Keratinocyte (primary cell): ENCODE measurements around the gene NDUFAF4. TPM values are rescaled to one million over a fixed set of nuclear protein-coding genes. Genes with fewer than 3 reads are reported as not detected.
A peak's percentile ranks its signal among the peaks of the same experiment; 100 is the strongest.

Experiments
- DNase-seq: peaks from one replicate; pipeline ENCODE4 v3.0.0-alpha.2; 2011; ENCODE audit warnings: low read depth, missing footprints, low spot score
- FAIRE-seq: peaks from 2 replicates; lab custom pipeline; 2011; peaks lifted over from hg19 to GRCh38; lab: Jason Lieb, UNC
- H2AFZ ChIP-seq: 2 replicates; pipeline ENCODE4 v1.6.0; 2012; ENCODE audit warnings: low read length, control low read depth, inconsistent platforms; ENCODE audit not compliant: control insufficient read depth
- H3K27ac ChIP-seq: 2 replicates; pipeline ENCODE4 v1.5.1; 2011; ENCODE audit warnings: low read length; ENCODE audit not compliant: control insufficient read depth, insufficient read depth
- H3K27me3 ChIP-seq: 3 replicates; pipeline ENCODE4 v1.6.0; 2011; ENCODE audit warnings: low read length; ENCODE audit not compliant: control insufficient read depth, insufficient read depth; ENCODE audit errors: extremely low read depth
- H3K36me3 ChIP-seq, 2 experiments: 2 replicates in 1 of 2; 3 replicates in 1 of 2; pipeline ENCODE4 v1.5.1; 2011; ENCODE audit warnings: low read length in 2 of 2, mild to moderate bottlenecking in 1 of 2; ENCODE audit not compliant: control insufficient read depth in 2 of 2, insufficient read depth in 2 of 2; ENCODE audit errors: extremely low read depth in 1 of 2
- H3K4me1 ChIP-seq: 3 replicates; pipeline ENCODE4 v1.5.1; 2011; ENCODE audit warnings: low read length; ENCODE audit not compliant: control insufficient read depth, insufficient read depth; ENCODE audit errors: extremely low read depth
- H3K4me2 ChIP-seq: 3 replicates; pipeline ENCODE4 v1.6.0; 2011; ENCODE audit warnings: low read depth, low read length; ENCODE audit not compliant: control insufficient read depth, insufficient read depth; ENCODE audit errors: extremely low read depth
- H3K4me3 ChIP-seq, 3 experiments: fragments of 200-600 bp in 1 of 3; sonication (generic) in 1 of 3; 2 replicates in 2 of 3; 3 replicates in 1 of 3; pipeline ENCODE4 v1.5.1; 2011 to 2016; ENCODE audit warnings: low read length in 3 of 3, mild to moderate bottlenecking in 3 of 3, control low read depth in 2 of 3, inconsistent platforms in 1 of 3, low read depth in 1 of 3, mixed read lengths in 1 of 3, mixed run types in 1 of 3, moderate library complexity in 1 of 3; ENCODE audit not compliant: control insufficient read depth in 2 of 3, insufficient read depth in 2 of 3; ENCODE audit errors: extremely low read depth in 1 of 3
- H3K79me2 ChIP-seq: 2 replicates; pipeline ENCODE4 v1.6.0; 2012; ENCODE audit warnings: low read length; ENCODE audit not compliant: control insufficient read depth, insufficient read depth
- H3K9ac ChIP-seq: 3 replicates; pipeline ENCODE4 v1.6.0; 2011; ENCODE audit warnings: low read length; ENCODE audit not compliant: control insufficient read depth, insufficient read depth; ENCODE audit errors: extremely low read depth
- H3K9me1 ChIP-seq: 3 replicates; pipeline ENCODE4 v1.6.0; 2011; ENCODE audit warnings: low read length; ENCODE audit not compliant: control insufficient read depth, insufficient read depth; ENCODE audit errors: extremely low read depth
- H3K9me3 ChIP-seq: 2 replicates; pipeline ENCODE4 v1.5.1; 2012; ENCODE audit warnings: low read depth, low read length; ENCODE audit not compliant: control insufficient read depth
- H4K20me1 ChIP-seq: 3 replicates; pipeline ENCODE4 v1.6.0; 2011; ENCODE audit warnings: low read length; ENCODE audit not compliant: control insufficient read depth, insufficient read depth; ENCODE audit errors: extremely low read depth
- EZH2 ChIP-seq: IDR thresholded peaks from one replicate; pipeline ENCODE4 v1.6.1; 2012; ENCODE audit warnings: inconsistent platforms, mild to moderate bottlenecking, low read length, moderate library complexity
- dilution Hi-C: fragments of 300-500 bp; cut with MboI; formaldehyde crosslinking; loops from one replicate; pipeline ENCODE4 v1.7.0; 2020; ENCODE audit warnings: low sequenced_read_pairs; ENCODE audit not compliant: extremely low pct_ligation_motif_present
- polyA minus RNA-seq, 3 experiments: library from RNA; depleted of rRNA, polyadenylated mRNA; stranded (reverse); fragments of >200 nt; gene quantifications; 1 replicate in 1 of 3; 2 replicates in 1 of 3; 3 replicates in 1 of 3; pipeline ENCODE4 v1.2.3, GENCODE V29; 2011
- polyA plus RNA-seq, 5 experiments: library from polyadenylated mRNA; depleted of rRNA in 3 of 5; stranded (reverse) in 3 of 5; stranded (forward) in 1 of 5; unstranded in 1 of 5; fragments of >200 nt; gene quantifications; 1 replicate in 1 of 5; 2 replicates in 3 of 5; 3 replicates in 1 of 5; pipeline versions ENCODE4 v1.2.1 to v1.2.3, GENCODE V29; 2011 to 2012; ENCODE audit warnings: missing spikeins in 2 of 5, low read depth in 1 of 5, low replicate concordance in 1 of 5
- TF ChIP-seq, protein P1 (sequence below), 3 experiments: IDR thresholded peaks in 1 of 3; conservative IDR thresholded peaks in 1 of 3; optimal IDR thresholded peaks in 1 of 3; 2 replicates in 2 of 3; 3 replicates in 1 of 3; pipeline versions ENCODE3 to v1.5.1; 2011; ENCODE audit warnings: low read length in 3 of 3, mild to moderate bottlenecking in 3 of 3, moderate library complexity in 2 of 3, control low read depth in 1 of 3, inconsistent platforms in 1 of 3; ENCODE audit not compliant: insufficient read depth in 2 of 3; ENCODE audit errors: extremely low read depth in 1 of 3

Gene NDUFAF4
- polyA plus RNA-seq (35.5 to 68.3 TPM (median 37.3 TPM) in 3 replicates), polyA minus RNA-seq (6.9 to 16.5 TPM (median 14.6 TPM) in 3 replicates)
- polyA plus RNA-seq (2011; ENCODE audit: low read depth): 9.6 TPM
- 33.8 and 71.2 TPM in 2 replicates for polyA plus RNA-seq (2011; cell fraction: cytosol; rRNA removed)
- 18.9 and 29.2 TPM in 2 replicates for polyA plus RNA-seq (2011; cell fraction: nucleus; rRNA removed)
- polyA plus RNA-seq (2012; ENCODE audit: low replicate concordance): 29.8 and 38.7 TPM in 2 replicates
- polyA minus RNA-seq (2011; cell fraction: cytosol; rRNA and poly(A)+ RNA removed): 10.9 TPM
- 1.4 and 3.9 TPM in 2 replicates for polyA minus RNA-seq (2011; cell fraction: nucleus; rRNA and poly(A)+ RNA removed)

DNA sequence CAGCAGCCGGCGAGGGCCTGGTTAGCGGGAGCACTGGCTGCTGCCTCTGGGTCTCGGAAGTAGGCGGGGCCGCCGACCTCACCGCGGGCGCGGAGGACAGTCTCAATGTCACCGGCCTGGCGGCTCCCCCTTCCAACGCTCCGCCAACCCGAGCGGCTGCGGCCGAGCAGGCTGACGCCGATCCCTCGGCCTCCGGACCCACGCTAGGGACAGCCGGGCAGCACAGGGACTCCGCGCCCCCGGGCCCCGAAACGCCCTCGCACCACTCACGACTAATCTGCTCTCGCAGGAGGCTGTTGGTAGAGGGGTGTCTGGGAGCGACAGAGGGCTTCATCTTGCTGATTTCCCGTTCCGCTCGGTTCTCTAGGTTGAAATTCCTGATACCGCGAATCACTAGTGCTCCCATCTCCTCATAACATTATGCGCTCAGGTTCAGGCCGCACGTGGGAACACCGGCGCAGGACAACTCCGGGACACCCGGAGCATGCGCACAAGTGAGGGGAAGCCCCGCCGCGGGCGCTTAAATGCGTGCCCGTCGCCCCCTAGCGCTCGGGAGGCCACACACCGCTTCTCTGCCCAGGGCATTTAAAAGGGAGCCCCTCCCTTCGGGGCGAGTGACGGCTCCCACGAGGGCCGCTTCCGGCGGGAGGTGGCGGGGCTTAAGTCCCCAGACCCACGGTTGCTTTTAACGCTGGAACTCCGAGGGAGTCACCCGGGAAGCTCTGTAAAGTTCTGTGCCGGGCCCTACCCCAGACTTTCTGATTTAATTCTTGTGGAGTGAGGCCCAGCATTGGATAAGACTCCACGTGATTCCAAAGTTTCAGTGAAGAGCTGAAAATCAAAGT, at the start of gene NDUFAF4:
NDUFAF4 (minus strand) TSS at position 496 of the 845 bp plus-strand sequence; CDS start at position 406, 90 bp downstream.
- no peaks in the 10 kb centered on the region for H3K27me3 ChIP-seq
- peaks cover 8% of the 10 kb centered on the region for H3K4me1 ChIP-seq
- peak within 1 kb of the TSS; percentile 66 to 97 (median 89) for H3K4me3 ChIP-seq
- H3K36me3 ChIP-seq: peaks cover 5 to 11% of the 10 kb centered on the region in 2 experiments
- peak within 1 kb of the TSS; percentile 91 for H3K4me2 ChIP-seq
- H2AFZ ChIP-seq: peak within 1 kb of the TSS; percentile 97
- peak within 1 kb of the TSS; percentile 71 for H3K27ac ChIP-seq
- FAIRE-seq: peak; percentile 26
- no peaks in the 10 kb centered on the region for H4K20me1 ChIP-seq
- peak within 1 kb of the TSS; percentile 86 for H3K9ac ChIP-seq
- no peak for TF ChIP-seq EZH2
- TF ChIP-seq, protein P1, sequence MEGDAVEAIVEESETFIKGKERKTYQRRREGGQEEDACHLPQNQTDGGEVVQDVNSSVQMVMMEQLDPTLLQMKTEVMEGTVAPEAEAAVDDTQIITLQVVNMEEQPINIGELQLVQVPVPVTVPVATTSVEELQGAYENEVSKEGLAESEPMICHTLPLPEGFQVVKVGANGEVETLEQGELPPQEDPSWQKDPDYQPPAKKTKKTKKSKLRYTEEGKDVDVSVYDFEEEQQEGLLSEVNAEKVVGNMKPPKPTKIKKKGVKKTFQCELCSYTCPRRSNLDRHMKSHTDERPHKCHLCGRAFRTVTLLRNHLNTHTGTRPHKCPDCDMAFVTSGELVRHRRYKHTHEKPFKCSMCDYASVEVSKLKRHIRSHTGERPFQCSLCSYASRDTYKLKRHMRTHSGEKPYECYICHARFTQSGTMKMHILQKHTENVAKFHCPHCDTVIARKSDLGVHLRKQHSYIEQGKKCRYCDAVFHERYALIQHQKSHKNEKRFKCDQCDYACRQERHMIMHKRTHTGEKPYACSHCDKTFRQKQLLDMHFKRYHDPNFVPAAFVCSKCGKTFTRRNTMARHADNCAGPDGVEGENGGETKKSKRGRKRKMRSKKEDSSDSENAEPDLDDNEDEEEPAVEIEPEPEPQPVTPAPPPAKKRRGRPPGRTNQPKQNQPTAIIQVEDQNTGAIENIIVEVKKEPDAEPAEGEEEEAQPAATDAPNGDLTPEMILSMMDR (optimal IDR thresholded peaks at IDR 0.05 in 1 of 3, IDR thresholded peaks at IDR 0.05 in 1 of 3, conservative IDR thresholded peaks at IDR 0.05 in 1 of 3; ENCODE audit: extremely low read depth in 1 of 3, insufficient read depth in 2 of 3, low read length in 3 of 3): peak; percentile 77 to 94 (median 84)
- H3K79me2 ChIP-seq: peaks cover 37% of the 10 kb centered on the region
- no peaks in the 10 kb centered on the region for H3K9me3 ChIP-seq
- dilution Hi-C loops: no loop called here
- H3K9me1 ChIP-seq: no peaks in the 10 kb centered on the region
- peak; percentile 71 for DNase-seq

DNA sequence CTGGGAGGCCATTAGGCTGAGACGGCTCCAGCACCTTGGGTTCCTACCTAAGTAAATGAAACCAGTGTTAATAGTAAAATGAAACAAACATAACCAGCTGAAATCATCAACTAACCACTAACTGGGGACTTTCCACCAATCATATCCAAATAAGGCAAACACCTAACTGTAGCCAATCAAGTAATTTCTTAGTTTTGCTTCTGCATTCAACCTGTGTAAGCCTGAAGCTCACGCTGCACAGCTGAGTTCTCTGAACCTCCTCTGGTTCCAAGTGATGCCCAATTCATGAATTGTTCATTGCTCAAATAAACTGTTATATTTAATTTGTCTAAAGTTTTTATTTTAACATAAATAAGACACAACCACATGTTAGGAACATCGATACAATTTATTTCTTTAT, 49.4 kb upstream of the NDUFAF4 start:
- no peak for FAIRE-seq
- Histone ChIP-seq H3K9ac (no peak overlapping the region), H3K27me3 (peaks cover 19% of the 10 kb centered on the region), H2AFZ (no peak overlapping the region), H3K79me2 (no peaks in the 10 kb centered on the region), H4K20me1 (no peaks in the 10 kb centered on the region), H3K27ac (no peak overlapping the region), H3K9me1 (no peaks in the 10 kb centered on the region), H3K4me1 (no peaks in the 10 kb centered on the region), H3K36me3 (no peaks in the 10 kb centered on the region), H3K9me3 (no peaks in the 10 kb centered on the region), H3K4me3 (no peak overlapping the region), H3K4me2 (no peak overlapping the region)
- no peak for DNase-seq
- dilution Hi-C loops: no loop called here
- TF ChIP-seq, protein P1 (optimal IDR thresholded peaks at IDR 0.05 in 1 of 3, IDR thresholded peaks at IDR 0.05 in 1 of 3, conservative IDR thresholded peaks at IDR 0.05 in 1 of 3; ENCODE audit: extremely low read depth in 1 of 3, insufficient read depth in 2 of 3, low read length in 3 of 3): no peak
- TF ChIP-seq EZH2: no peak
